Endothelial cell of umbilical vein (primary cell): ENCODE measurements around the gene ERBB3. TPM values are rescaled to one million over a fixed set of nuclear protein-coding genes. Genes with fewer than 3 reads are reported as not detected.

ENCODE experiments used
- BruUV-seq: library from RNA; stranded (reverse); fragments of 400-500 nt; replicated peaks from 2 replicates; lab custom pipeline; 2021; lab: Mats Ljungman, UMichigan
- CTCF ChIA-PET: fragments of 300-600, 350-600 bp; sonication (Branson Sonifier 250); formaldehyde crosslinking; loops from one replicate; lab custom pipeline; 2021; ENCODE audit warnings: antibody characterized with exemption, inconsistent platforms; lab: Charles Lee
- POLR2A ChIA-PET: fragments of 300-600, 350-600 bp; sonication (Branson Sonifier 250); formaldehyde crosslinking; loops from one replicate; lab custom pipeline; 2021; ENCODE audit warnings: antibody characterized with exemption, inconsistent platforms; lab: Charles Lee
- DNase-seq: peaks from one replicate; pipeline ENCODE4 v3.0.0-alpha.2; 2011; ENCODE audit warnings: low read depth, low spot score
- FAIRE-seq: peaks from 2 replicates; lab custom pipeline; 2011; peaks lifted over from hg19 to GRCh38; lab: Jason Lieb, UNC
- H2AFZ ChIP-seq: 2 replicates; pipeline ENCODE4 v1.6.0; 2012; ENCODE audit warnings: low read depth, low read length, control low read depth, inconsistent platforms
- H3K27ac ChIP-seq: 2 replicates; pipeline ENCODE4 v1.5.1; 2011; ENCODE audit warnings: low read depth, mild to moderate bottlenecking, control low read depth, low read length, moderate library complexity; ENCODE audit not compliant: insufficient read depth
- H3K27me3 ChIP-seq, 2 experiments: 2 replicates each; pipeline versions ENCODE4 v1.6.0 to v1.6.1; 2011; ENCODE audit warnings: low read length in 2 of 2, mixed read lengths in 1 of 2; ENCODE audit not compliant: control insufficient read depth in 2 of 2, insufficient read depth in 2 of 2
- H3K36me3 ChIP-seq, 2 experiments: 2 replicates in 1 of 2; 3 replicates in 1 of 2; pipeline ENCODE4 v1.5.1; 2011; ENCODE audit warnings: low read length in 2 of 2, mild to moderate bottlenecking in 1 of 2, moderate library complexity in 1 of 2; ENCODE audit not compliant: control insufficient read depth in 2 of 2, insufficient read depth in 2 of 2; ENCODE audit errors: extremely low read depth in 1 of 2
- H3K4me1 ChIP-seq: 3 replicates; pipeline ENCODE4 v1.5.1; 2011; ENCODE audit warnings: mild to moderate bottlenecking, low read length; ENCODE audit not compliant: control insufficient read depth, insufficient read depth; ENCODE audit errors: extremely low read depth
- H3K4me2 ChIP-seq: 2 replicates; pipeline ENCODE4 v1.6.1; 2011; ENCODE audit warnings: low read length, control low read depth, mixed read lengths; ENCODE audit not compliant: insufficient read depth
- H3K4me3 ChIP-seq, 3 experiments: fragments of 200-600 bp in 1 of 3; sonication (generic), shearing (Covaris generic) in 1 of 3; replicated peaks in 1 of 3; 2 replicates each; pipeline ENCODE4 v1.5.1; 2011 to 2016; ENCODE audit warnings: control low read depth in 3 of 3, low read length in 3 of 3, mild to moderate bottlenecking in 2 of 3, inconsistent platforms in 1 of 3, low read depth in 1 of 3, moderate library complexity in 1 of 3; ENCODE audit not compliant: insufficient read depth in 1 of 3
- H3K79me2 ChIP-seq: 2 replicates; pipeline ENCODE4 v1.6.0; 2012; ENCODE audit warnings: low read length, inconsistent platforms; ENCODE audit not compliant: control insufficient read depth, insufficient read depth
- H3K9ac ChIP-seq: replicated peaks from 2 replicates; pipeline ENCODE3; 2011; ENCODE audit warnings: low read length, control low read depth; ENCODE audit not compliant: insufficient read depth; ENCODE audit errors: extremely low read depth
- H3K9me1 ChIP-seq: replicated peaks from 3 replicates; pipeline ENCODE4 v1.6.0; 2011; ENCODE audit warnings: mild to moderate bottlenecking, low read length; ENCODE audit not compliant: control insufficient read depth, insufficient read depth; ENCODE audit errors: extremely low read depth
- H3K9me3 ChIP-seq: replicated peaks from 2 replicates; pipeline ENCODE4 v1.5.1; 2012; ENCODE audit warnings: low read length, inconsistent platforms; ENCODE audit not compliant: control insufficient read depth, insufficient read depth
- H4K20me1 ChIP-seq: replicated peaks from 2 replicates; pipeline ENCODE3; 2011; ENCODE audit warnings: mild to moderate bottlenecking, low read length; ENCODE audit not compliant: control insufficient read depth, insufficient read depth; ENCODE audit errors: extremely low read depth
- EZH2 ChIP-seq: IDR thresholded peaks from 2 replicates; pipeline ENCODE4 v1.6.1; 2012; ENCODE audit warnings: borderline replicate concordance, low read depth, mild to moderate bottlenecking, moderate library complexity, low read length, inconsistent platforms; ENCODE audit not compliant: severe bottlenecking
- FOS ChIP-seq: IDR thresholded peaks from 2 replicates; pipeline ENCODE4 v1.6.1; 2011; ENCODE audit warnings: mild to moderate bottlenecking, low read length, moderate library complexity, borderline replicate concordance; ENCODE audit not compliant: insufficient read depth
- GATA2 ChIP-seq: IDR thresholded peaks from 2 replicates; pipeline ENCODE4 v1.7.0; 2011; ENCODE audit warnings: low read depth, mild to moderate bottlenecking, moderate library complexity, mixed read lengths, low read length; ENCODE audit not compliant: insufficient read length, insufficient read depth
- JUN ChIP-seq: IDR thresholded peaks from 2 replicates; pipeline ENCODE4 v1.6.1; 2011; ENCODE audit warnings: borderline replicate concordance, low read depth; ENCODE audit not compliant: insufficient read length, insufficient read depth
- MYC ChIP-seq: IDR thresholded peaks from one replicate; pipeline ENCODE4 v1.6.1; 2011; ENCODE audit warnings: mild to moderate bottlenecking, low read depth, low read length
- POLR2A ChIP-seq: IDR thresholded peaks from 2 replicates; pipeline ENCODE4 v1.6.1; 2012; ENCODE audit warnings: low read depth, mild to moderate bottlenecking, control low read depth, low read length
- POLR2AphosphoS5 ChIP-seq: IDR thresholded peaks from 2 replicates; pipeline ENCODE4 v1.6.1; 2012; ENCODE audit warnings: low read depth, mild to moderate bottlenecking, control low read depth, low read length, moderate library complexity; ENCODE audit not compliant: insufficient read depth
- dilution Hi-C: fragments of 300-500 bp; cut with MboI; formaldehyde crosslinking; loops from one replicate; pipeline ENCODE4 v1.15.0; 2019; ENCODE audit warnings: low sequenced_read_pairs; ENCODE audit not compliant: extremely low pct_ligation_motif_present
- intact Hi-C: fragments of 100-400 bp; cut with micrococcal nuclease; formaldehyde crosslinking; loops from one replicate; pipeline ENCODE4 v1.10.0; 2022
- polyA plus RNA-seq, 4 experiments: library from polyadenylated mRNA; depleted of rRNA in 3 of 4; stranded (reverse) in 3 of 4; unstranded in 1 of 4; fragments of >200 nt; gene quantifications; 2 replicates each; pipeline versions ENCODE4 v1.2.1 to v1.2.3, GENCODE V29; 2011 to 2012; ENCODE audit warnings: missing spikeins in 1 of 4
- total RNA-seq: library from RNA; stranded (reverse); gene quantifications from 2 replicates; pipeline ENCODE4 v1.2.3, GENCODE V29; 2021
- TF ChIP-seq, protein P1 (sequence below), 2 donors: IDR thresholded peaks; 1 replicate in 1 of 2; 2 replicates in 1 of 2; pipeline ENCODE4 v1.5.1; 2011; ENCODE audit warnings: low read length in 2 of 2, mild to moderate bottlenecking in 2 of 2, moderate library complexity in 2 of 2, control low read depth in 1 of 2, inconsistent platforms in 1 of 2, low read depth in 1 of 2; ENCODE audit not compliant: insufficient read depth in 1 of 2; ENCODE audit errors: extremely low read depth in 1 of 2
- TF ChIP-seq, protein P2 (sequence below): IDR thresholded peaks from 2 replicates; pipeline ENCODE4 v1.6.1; 2011; ENCODE audit not compliant: insufficient read depth, insufficient read length

The ERBB3 gene
- total and polyA plus RNA-seq, 2 donors (not counting 3 experiments of a cell fraction or from before 2014, with no cell fraction given) = 0.11 to 1.5 TPM

GRCh38 chr12:56105609-56105902 is 25.6 kb downstream of the ERBB3 start:
- Histone ChIP-seq H3K9me3 (no peaks in the 10 kb centered on the region), H4K20me1 (no peaks in the 10 kb centered on the region), H3K27me3 (peaks cover 0 to 6% of the 10 kb centered on the region in 2 experiments), H3K36me3 (peaks cover 16 to 18% of the 10 kb centered on the region in 2 experiments), H3K27ac (no peak overlapping the region), H3K79me2 (peaks cover 35% of the 10 kb centered on the region), H3K4me2 (peak overlapping the region; percentile 85), H3K9ac (peak overlapping the region; percentile 70), H3K4me3 (peak overlapping the region; percentile 49 to 85 (median 68)), H2AFZ (no peak overlapping the region), H3K9me1 (no peaks in the 10 kb centered on the region), H3K4me1 (peaks cover 20% of the 10 kb centered on the region)
- no TSS peak for BruUV-seq
- ChIA-PET CTCF (interaction anchor here (0.8 to 5.3 kb wide), 8 partner anchors 10 to 366 kb away, joined by 3 to 59 read pairs (median 16); partner anchors contain the start of genes ERBB3 and ZC3H10), POLR2A (interaction anchor here (0.6 to 3.3 kb wide), 2 partner anchors 11 to 282 kb away, joined by 3 to 37 read pairs; partner anchors contain the start of genes RPL41 and ZC3H10)
- intact Hi-C loops (loop anchor here (1.0 to 2.0 kb wide), 2 partner anchors 276 to 367 kb away; partner anchors contain the start of gene DNAJC14), dilution Hi-C loops (no loop called here)
- DNase-seq = no peak
- TF ChIP-seq POLR2A = no peak
- no peak for TF ChIP-seq GATA2
- TF ChIP-seq EZH2 = no peak
- TF ChIP-seq FOS = no peak
- TF ChIP-seq MYC = no peak
- no peak for TF ChIP-seq POLR2AphosphoS5
- TF ChIP-seq, protein P1, sequence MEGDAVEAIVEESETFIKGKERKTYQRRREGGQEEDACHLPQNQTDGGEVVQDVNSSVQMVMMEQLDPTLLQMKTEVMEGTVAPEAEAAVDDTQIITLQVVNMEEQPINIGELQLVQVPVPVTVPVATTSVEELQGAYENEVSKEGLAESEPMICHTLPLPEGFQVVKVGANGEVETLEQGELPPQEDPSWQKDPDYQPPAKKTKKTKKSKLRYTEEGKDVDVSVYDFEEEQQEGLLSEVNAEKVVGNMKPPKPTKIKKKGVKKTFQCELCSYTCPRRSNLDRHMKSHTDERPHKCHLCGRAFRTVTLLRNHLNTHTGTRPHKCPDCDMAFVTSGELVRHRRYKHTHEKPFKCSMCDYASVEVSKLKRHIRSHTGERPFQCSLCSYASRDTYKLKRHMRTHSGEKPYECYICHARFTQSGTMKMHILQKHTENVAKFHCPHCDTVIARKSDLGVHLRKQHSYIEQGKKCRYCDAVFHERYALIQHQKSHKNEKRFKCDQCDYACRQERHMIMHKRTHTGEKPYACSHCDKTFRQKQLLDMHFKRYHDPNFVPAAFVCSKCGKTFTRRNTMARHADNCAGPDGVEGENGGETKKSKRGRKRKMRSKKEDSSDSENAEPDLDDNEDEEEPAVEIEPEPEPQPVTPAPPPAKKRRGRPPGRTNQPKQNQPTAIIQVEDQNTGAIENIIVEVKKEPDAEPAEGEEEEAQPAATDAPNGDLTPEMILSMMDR (IDR thresholded peaks at IDR 0.05; ENCODE audit: extremely low read depth in 1 of 2, insufficient read depth in 1 of 2, low read depth in 1 of 2, low read length in 2 of 2) = no peak
- TF ChIP-seq, protein P2, sequence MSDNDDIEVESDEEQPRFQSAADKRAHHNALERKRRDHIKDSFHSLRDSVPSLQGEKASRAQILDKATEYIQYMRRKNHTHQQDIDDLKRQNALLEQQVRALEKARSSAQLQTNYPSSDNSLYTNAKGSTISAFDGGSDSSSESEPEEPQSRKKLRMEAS = no peak
- no peak for TF ChIP-seq JUN
- no peak for FAIRE-seq
